Heart left ventricle (tissue), 16 donors: Measurements from ENCODE around the gene PDE6A. TPM values are rescaled to one million over a fixed set of nuclear protein-coding genes. Genes with fewer than 3 reads are reported as not detected.
A peak's percentile ranks its signal among the peaks of the same experiment; 100 is the strongest.

ENCODE experiments used
- ATAC-seq, 4 donors: fragments of 200-7000 bp; cut with Tn5 transposase; one replicate each; pipeline ENCODE4 v1.9.1; 2020 to 2022; ENCODE audit warnings: moderate library complexity in 4 of 4, mild to moderate bottlenecking in 3 of 4, moderate number of reproducible peaks in 1 of 4
- DNase-seq, 5 donors: peaks; one replicate each; pipeline ENCODE4 v3.0.0-alpha.2; 2020
- H3K27ac ChIP-seq, 12 donors: fragments of 200-600 bp; sonication (generic) in 4 of 12; one replicate each; pipeline versions ENCODE4 v1.5.0 to v1.8.0; 2016 to 2022; ENCODE audit warnings: mild to moderate bottlenecking in 2 of 12
- H3K27me3 ChIP-seq, 9 donors: fragments of 200-600 bp; sonication (generic) in 2 of 9; one replicate each; pipeline versions ENCODE4 v1.5.1 to v1.8.0; 2016 to 2022; ENCODE audit warnings: mild to moderate bottlenecking in 3 of 9
- H3K36me3 ChIP-seq, 9 donors: fragments of 200-600 bp; sonication (generic) in 2 of 9; one replicate each; pipeline versions ENCODE4 v1.5.0 to v1.8.0; 2018 to 2022; ENCODE audit warnings: mild to moderate bottlenecking in 2 of 9
- H3K4me1 ChIP-seq, 12 donors: fragments of 200-600 bp; sonication (generic) in 4 of 12; one replicate each; pipeline versions ENCODE4 v1.5.0 to v1.8.0; 2016 to 2022; ENCODE audit warnings: mild to moderate bottlenecking in 3 of 12
- H3K4me3 ChIP-seq, 12 donors: fragments of 200-600 bp; sonication (generic) in 4 of 12; one replicate each; pipeline versions ENCODE4 v1.5.0 to v1.8.0; 2017 to 2022; ENCODE audit warnings: mild to moderate bottlenecking in 9 of 12, moderate library complexity in 4 of 12
- H3K9me3 ChIP-seq, 12 donors: fragments of 200-600 bp; sonication (generic) in 4 of 12; one replicate each; pipeline versions ENCODE4 v1.5.0 to v1.8.0; 2016 to 2022; ENCODE audit warnings: mild to moderate bottlenecking in 1 of 12
- CTCF ChIP-seq, 12 donors: fragments of 200-600 bp; sonication (generic) in 4 of 12; IDR thresholded peaks; one replicate each; pipeline versions ENCODE4 v1.5.0 to v1.8.0; 2018 to 2022; ENCODE audit warnings: antibody characterized with exemption in 12 of 12, mild to moderate bottlenecking in 5 of 12
- POLR2A ChIP-seq, 2 donors: fragments of 450-650 bp; IDR thresholded peaks; one replicate each; pipeline ENCODE4 v1.6.1; 2017; ENCODE audit warnings: antibody characterized with exemption in 2 of 2, mild to moderate bottlenecking in 2 of 2, moderate library complexity in 2 of 2
- WGBS, 4 donors: extraction: QIAGEN DNeasy Blood & Tissue Kit in 2 of 4; methylation state at CpG; one replicate each; pipeline versions ENCODE4 v1.1.5 to v1.1.7; 2013 to 2018; 5-methylcytosine and 5-hydroxymethylcytosine counted together
- intact Hi-C, 10 donors: fragments of 100-400 bp; cut with DNase I; formaldehyde crosslinking; loops; one replicate each; pipeline versions ENCODE4 v1.11.1 to v1.14.2; 2022
- polyA plus RNA-seq, 2 donors: library from polyadenylated mRNA; stranded (reverse); fragments of 200-250 nt; gene quantifications; one replicate each; pipeline ENCODE4 v1.2.3, GENCODE V29; 2013
- total RNA-seq, 9 donors: library from RNA; depleted of rRNA in 2 of 9; stranded (reverse); fragments of >200 nt in 2 of 9; fragmentation: NEBNext Ultra II Directional in 3 of 9; extraction: Animal tissue kit (Norgen Biotek cat#: 25700) in 3 of 9; gene quantifications; one replicate each; pipeline versions ENCODE4 v1.1.0 to v1.2.4, GENCODE V29; 2016 to 2023
- donor health status: ischemic (EF 13 %, LVEDD 7.1; RV severe dilation, severe dysfunction).
- donor health status: healthy with polysubstance abuse.
- donor health status: DM: no; HTN: yes; CAD: no.
- donor health status: DM: no; HTN: no; CAD: no.
- donor health status: ischemic (EF 25% LVEDD 6.9; RV normal size, moderate dysfunction).
- donor health status: ischemic (EF 25% LVEDD 5.7; RV mildly dilated, moderate dysfunction).
- donor health status: healthy.
- donor health status: DM: yes; HTN: yes; CAD: no.
- donor health status: ischemic (EF 35%, LVEDD 5.7; RV mildly dilated, moderate dysfunction).
- donor health status: nonischemic (EF 11% LVEDD 7.7; RV severe dilation, severe dysfunction).
- donor health status: DM: yes; HTN: yes; CAD: no.
- donor health status: PGD.
- donor health status: ischemic (EF 29% LVEDD 5.4; RV normal size, mild dysfunction).
- donor health status: nonischemic (EF 23%, LVEDD 6.1; RV moderate dilation, normal function).

Gene PDE6A
- total and polyA plus RNA-seq, 11 donors = 0.04 to 0.35 (median 0.11) TPM; not detected in 1

- no peak for ATAC-seq
- Histone ChIP-seq H3K4me3 (peak overlapping the region in 1 of 12 donors; percentile 66), H3K36me3 (no peaks in the 10 kb centered on the region), H3K4me1 (peaks cover 0 to 22% (median 14%) of the 10 kb centered on the region in 12 donors), H3K27ac (peak overlapping the region in 1 of 12 donors; percentile 93), H3K27me3 (no peaks in the 10 kb centered on the region), H3K9me3 (no peaks in the 10 kb centered on the region)
- TF ChIP-seq POLR2A (IDR thresholded peaks at IDR 0.05) (no peak), CTCF (IDR thresholded peaks at IDR 0.05) (peak in 11 of 12 donors; percentile 27 to 56 (median 40))
- 56 to 67% (median 64%) methylated on average over 6 of the region's 6 CpGs for WGBS, 4 donors
- DNase-seq = no peak
- intact Hi-C loops = loop anchor here in 9 of 10 donors (2.0 to 10.0 kb wide), 8 partner anchors 105 to 327 kb away; no protein-coding TSS in a partner anchor
These were observed 17.4 kb upstream of the PDE6A start for GRCh38 chr5:149961957-149962409.

GRCh38 chr5:149961186-149961685 lies 16.6 kb upstream of the PDE6A start:
- no peaks in the 10 kb centered on the region for H3K27me3 ChIP-seq
- intact Hi-C loops = loop anchor here in 9 of 10 donors (2.0 to 10.0 kb wide), 7 partner anchors 104 to 326 kb away; no protein-coding TSS in a partner anchor
- WGBS, 4 donors = 14 to 28% (median 15%) methylated on average over 13 to 23 of the region's 23 CpGs
- H3K27ac ChIP-seq = peak overlapping the region in 11 of 12 donors; percentile 26 to 93 (median 81)
- H3K4me1 ChIP-seq = peaks cover 0 to 22% (median 14%) of the 10 kb centered on the region in 12 donors
- TF ChIP-seq CTCF (IDR thresholded peaks at IDR 0.05) (no peak), POLR2A (IDR thresholded peaks at IDR 0.05) (no peak)
- ATAC-seq = no peak
- H3K36me3 ChIP-seq = no peaks in the 10 kb centered on the region
- H3K9me3 ChIP-seq = no peaks in the 10 kb centered on the region
- peak overlapping the region; percentile 51 to 96 (median 72) for H3K4me3 ChIP-seq
- DNase-seq = no peak

GRCh38 chr5:149960272-149961185 lies 15.9 kb upstream of the PDE6A start, which contains the start of gene SLC26A2:
SLC26A2 (plus strand) TSS chr5:149960758; CDS start chr5:149977653, 16,895 bp downstream.
- Histone ChIP-seq H3K9me3 (no peaks in the 10 kb centered on the region), H3K27ac (peak within 1 kb of the TSS; percentile 49 to 93 (median 87)), H3K4me1 (peaks cover 0 to 22% (median 14%) of the 10 kb centered on the region in 12 donors), H3K4me3 (peak within 1 kb of the TSS; percentile 51 to 96 (median 72)), H3K36me3 (no peaks in the 10 kb centered on the region), H3K27me3 (no peaks in the 10 kb centered on the region)
- TF ChIP-seq CTCF (IDR thresholded peaks at IDR 0.05) (no peak), POLR2A (IDR thresholded peaks at IDR 0.05) (peak in 1 of 2 donors; percentile 96)
- 0 to 1% (median 1%) methylated on average over 37 to 84 of the region's 84 CpGs for WGBS, 4 donors
- intact Hi-C loops = loop anchor here in 9 of 10 donors (2.0 to 10.0 kb wide), 7 partner anchors 103 to 326 kb away; no protein-coding TSS in a partner anchor
- DNase-seq = peak; percentile 98
- peak; percentile 99 to 100 (median 100) for ATAC-seq
